CD14-positive monocyte (primary cell): Measurements from ENCODE around the gene C1orf226. TPM values are rescaled to one million over a fixed set of nuclear protein-coding genes. Genes with fewer than 3 reads are reported as not detected.

Source experiments
- DNase-seq, 3 donors: peaks; one replicate each; pipeline ENCODE4 v3.0.0-alpha.2; 2011 to 2022
- H2AFZ ChIP-seq: 2 replicates; pipeline ENCODE4 v1.6.0; 2012; ENCODE audit warnings: mild to moderate bottlenecking, low read depth, low read length, inconsistent platforms; ENCODE audit not compliant: insufficient read depth, poor library complexity, severe bottlenecking
- H3K27ac ChIP-seq, 2 donors: 1 replicate in 1 of 2; 2 replicates in 1 of 2; pipeline ENCODE4 v1.5.1; 2012 to 2013; ENCODE audit warnings: low read length in 2 of 2, control low read depth in 1 of 2, inconsistent platforms in 1 of 2, low read depth in 1 of 2, mild to moderate bottlenecking in 1 of 2
- H3K27me3 ChIP-seq, 2 donors: one replicate each; pipeline versions ENCODE4 v1.6.0 to v1.6.1; 2011 to 2013; ENCODE audit warnings: low read length in 2 of 2; ENCODE audit not compliant: control insufficient read depth in 2 of 2, insufficient read depth in 2 of 2
- H3K36me3 ChIP-seq, 2 donors: replicated peaks in 1 of 2; 1 replicate in 1 of 2; 2 replicates in 1 of 2; pipeline versions ENCODE4 v1.5.1 to v1.6.1; 2012 to 2013; ENCODE audit warnings: low read length in 2 of 2, control low read depth in 1 of 2, inconsistent platforms in 1 of 2, mild to moderate bottlenecking in 1 of 2; ENCODE audit not compliant: insufficient read depth in 2 of 2, control insufficient read depth in 1 of 2
- H3K4me1 ChIP-seq, 2 donors: 1 replicate in 1 of 2; 2 replicates in 1 of 2; pipeline versions ENCODE4 v1.5.1 to v1.6.1; 2012 to 2013; ENCODE audit warnings: low read length in 2 of 2, control low read depth in 1 of 2, inconsistent platforms in 1 of 2, mild to moderate bottlenecking in 1 of 2, moderate library complexity in 1 of 2; ENCODE audit not compliant: insufficient read depth in 2 of 2, control insufficient read depth in 1 of 2
- H3K4me2 ChIP-seq: replicated peaks from 2 replicates; pipeline ENCODE3; 2012; ENCODE audit warnings: low read length, moderate library complexity, mild to moderate bottlenecking; ENCODE audit not compliant: poor library complexity, severe bottlenecking; ENCODE audit errors: extremely low read depth
- H3K4me3 ChIP-seq, 3 experiments: fragments of 200-600 bp in 1 of 3; sonication (generic) in 1 of 3; replicated peaks in 1 of 3; 1 replicate in 2 of 3; 2 replicates in 1 of 3; pipeline ENCODE4 v1.5.1; 2011 to 2013; ENCODE audit warnings: low read length in 3 of 3, mild to moderate bottlenecking in 3 of 3, control low read depth in 2 of 3, low read depth in 2 of 3, inconsistent platforms in 1 of 3, moderate library complexity in 1 of 3
- H3K79me2 ChIP-seq: 2 replicates; pipeline ENCODE4 v1.6.0; 2012; ENCODE audit warnings: mild to moderate bottlenecking, control low read depth, inconsistent platforms, low read length, moderate library complexity; ENCODE audit not compliant: insufficient read depth
- H3K9ac ChIP-seq: 2 replicates; pipeline ENCODE4 v1.6.0; 2017; ENCODE audit warnings: low read length, mild to moderate bottlenecking; ENCODE audit not compliant: insufficient read depth, poor library complexity, severe bottlenecking
- H3K9me3 ChIP-seq, 2 donors: replicated peaks in 1 of 2; 1 replicate in 1 of 2; 2 replicates in 1 of 2; pipeline versions ENCODE4 v1.5.1 to v1.6.1; 2012 to 2013; ENCODE audit warnings: low read length in 2 of 2, control low read depth in 1 of 2; ENCODE audit not compliant: control insufficient read depth in 1 of 2, insufficient read depth in 1 of 2
- H4K20me1 ChIP-seq: 2 replicates; pipeline ENCODE4 v1.6.0; 2012; ENCODE audit warnings: mild to moderate bottlenecking, low read length, control low read depth, moderate library complexity; ENCODE audit not compliant: insufficient read depth
- H3K27ac Mint-ChIP-seq, 7 donors: one replicate each; pipeline ENCODE4 v1.8.0; 2020; ENCODE audit warnings: mild to moderate bottlenecking in 7 of 7, mixed read lengths in 7 of 7, moderate library complexity in 6 of 7, inconsistent platforms in 2 of 7
- H3K27me3 Mint-ChIP-seq, 3 donors: one replicate each; pipeline ENCODE4 v1.8.0; 2021 to 2022; ENCODE audit warnings: low read depth in 3 of 3, mild to moderate bottlenecking in 3 of 3, mixed read lengths in 3 of 3, moderate library complexity in 3 of 3, inconsistent platforms in 1 of 3
- H3K36me3 Mint-ChIP-seq, 2 donors: one replicate each; pipeline ENCODE4 v1.8.0; 2020; ENCODE audit warnings: mixed read lengths in 2 of 2, inconsistent platforms in 1 of 2, mild to moderate bottlenecking in 1 of 2
- H3K4me1 Mint-ChIP-seq: one replicate; pipeline ENCODE4 v1.8.0; 2020; ENCODE audit warnings: mild to moderate bottlenecking, mixed read lengths
- H3K4me3 Mint-ChIP-seq, 2 donors: one replicate each; pipeline ENCODE4 v1.8.0; 2020; ENCODE audit warnings: mild to moderate bottlenecking in 2 of 2, mixed read lengths in 2 of 2, moderate library complexity in 1 of 2
- H3K9me3 Mint-ChIP-seq, 7 donors: one replicate each; pipeline ENCODE4 v1.8.0; 2020 to 2022; ENCODE audit warnings: mixed read lengths in 7 of 7, mild to moderate bottlenecking in 6 of 7, moderate library complexity in 6 of 7, inconsistent platforms in 2 of 7
- CTCF ChIP-seq: fragments of 200-600 bp; IDR thresholded peaks from one replicate; pipeline ENCODE4 v1.8.0; 2022; ENCODE audit warnings: antibody characterized with exemption, mild to moderate bottlenecking
- WGBS: methylation state at CpG from one replicate; pipeline ENCODE4 v1.1.5; 2013; ENCODE audit warnings: missing lambda C conversion rate; ENCODE audit not compliant: insufficient coverage; 5-methylcytosine and 5-hydroxymethylcytosine counted together
- intact Hi-C, 2 donors: fragments of 100-400 bp; cut with micrococcal nuclease; formaldehyde crosslinking; loops; one replicate each; pipeline versions ENCODE4 v1.15.0 to v1.15.1; 2023
- polyA plus RNA-seq, 3 donors: library from polyadenylated mRNA; depleted of rRNA in 1 of 3; unstranded in 2 of 3; stranded (reverse) in 1 of 3; fragments of 300-500 nt in 2 of 3; fragments of >200 nt in 1 of 3; fragmentation: Illumina TruSeq in 2 of 3; gene quantifications; 1 replicate in 2 of 3; 2 replicates in 1 of 3; pipeline ENCODE4 v1.2.3, GENCODE V29; 2012 to 2021

The C1orf226 gene
- polyA plus RNA-seq, 3 donors: 0.10 to 0.31 TPM; not detected in 1

GRCh38 chr1:162347281-162347680 lies 34.2 kb upstream of the C1orf226 start:
- no CpG with 5 or more reads among the region's 3 CpGs for WGBS
- intact Hi-C loops: no loop called here

DNA sequence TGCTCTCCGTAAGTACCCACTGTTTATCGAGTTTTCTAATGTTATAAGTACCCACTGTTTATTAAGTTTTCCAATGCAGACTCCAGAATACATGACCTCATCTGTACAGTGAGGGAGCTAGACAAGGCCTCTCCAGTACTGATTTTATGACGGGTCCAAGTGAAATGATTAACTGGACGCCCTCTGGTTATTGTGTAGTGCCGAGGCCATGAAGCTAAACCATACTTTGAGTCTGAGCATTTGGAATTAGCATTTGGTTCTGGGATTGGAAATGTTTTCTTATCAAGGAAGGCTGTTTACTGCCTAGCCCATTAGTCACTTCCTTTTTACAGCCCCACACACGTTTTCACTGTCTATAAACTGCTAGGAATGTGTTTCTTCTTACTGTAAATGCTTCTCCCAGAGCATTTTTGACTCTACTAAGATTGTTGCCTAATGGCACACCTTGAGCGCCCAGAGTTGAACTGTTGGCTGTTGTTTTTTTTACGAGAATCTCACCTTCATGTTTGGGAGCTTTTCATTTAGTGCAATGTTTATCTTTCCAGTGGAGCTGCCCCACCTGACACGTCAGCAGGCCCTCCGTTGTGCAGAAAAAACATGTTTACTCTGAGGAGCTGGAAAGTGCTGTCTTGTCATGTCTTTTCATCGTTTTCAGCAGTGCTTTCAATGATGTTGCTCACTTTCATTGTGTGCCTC lies 31.7 kb upstream of the C1orf226 start:
- 57% methylated on average over 6 of the region's 11 CpGs for whole genome bisulfite sequencing
- H3K27ac Mint-ChIP-seq: peak overlapping the region in 1 of 7 donors; percentile 47

More at GRCh38 chr1:162347281-162347680, 34.2 kb upstream of the C1orf226 start:
- no peak for DNase-seq
- Histone ChIP-seq H3K9ac (no peak overlapping the region), H3K4me3 (no peak overlapping the region), H3K4me1 (peaks cover 37 to 44% of the 10 kb centered on the region in 2 donors), H4K20me1 (no peaks in the 10 kb centered on the region), H3K9me3 (no peaks in the 10 kb centered on the region), H3K27ac (no peak overlapping the region), H2AFZ (no peak overlapping the region), H3K4me2 (no peak overlapping the region), H3K36me3 (no peaks in the 10 kb centered on the region), H3K27me3 (no peaks in the 10 kb centered on the region), H3K79me2 (no peaks in the 10 kb centered on the region)
- Mint-ChIP-seq H3K9me3 (no peaks in the 10 kb centered on the region), H3K4me1 (peaks cover 38% of the 10 kb centered on the region), H3K36me3 (no peaks in the 10 kb centered on the region), H3K27ac (no peak overlapping the region), H3K4me3 (no peak overlapping the region), H3K27me3 (peaks cover 0 to 7% (median 0%) of the 10 kb centered on the region in 3 donors)
- TF ChIP-seq CTCF: no peak

More for the DNA sequence above, 31.7 kb upstream of the C1orf226 start:
- no peak for TF ChIP-seq CTCF
- H3K4me2 ChIP-seq: peak overlapping the region; percentile 54
- H3K27ac ChIP-seq: peak overlapping the region in 1 of 2 donors; percentile 9
- intact Hi-C loops: no loop called here
- H3K36me3 ChIP-seq: no peaks in the 10 kb centered on the region
- Mint-ChIP-seq H3K9me3 (no peaks in the 10 kb centered on the region), H3K27me3 (peaks cover 0 to 4% (median 1%) of the 10 kb centered on the region in 3 donors), H3K4me3 (no peak overlapping the region), H3K4me1 (peaks cover 46% of the 10 kb centered on the region), H3K36me3 (no peaks in the 10 kb centered on the region)
- no peaks in the 10 kb centered on the region for H3K27me3 ChIP-seq
- H3K4me1 ChIP-seq: peaks cover 39 to 53% of the 10 kb centered on the region in 2 donors
- no peaks in the 10 kb centered on the region for H3K79me2 ChIP-seq
- DNase-seq: peak in 1 of 3 donors; percentile 6
- no peaks in the 10 kb centered on the region for H3K9me3 ChIP-seq
- no peak overlapping the region for H3K9ac ChIP-seq
- no peaks in the 10 kb centered on the region for H4K20me1 ChIP-seq
- peak overlapping the region in 1 of 3 experiments; percentile 31 for H3K4me3 ChIP-seq
- peak overlapping the region; percentile 1 for H2AFZ ChIP-seq
